Prostate gland (tissue), 2 donors: ENCODE data around the gene GCH1. TPM values are rescaled to one million over a fixed set of nuclear protein-coding genes. Genes with fewer than 3 reads are reported as not detected.

Experiments
- DNase-seq: peaks from one replicate; pipeline ENCODE4 v3.0.0-alpha.2; 2019; ENCODE audit warnings: low spot score
- H3K27ac ChIP-seq, 2 donors: fragments of 200-600 bp; sonication (generic); 2 replicates each; pipeline ENCODE4 v1.5.1; 2017 to 2019
- H3K27me3 ChIP-seq: fragments of 200-600 bp; sonication (generic); replicated peaks from 2 replicates; pipeline ENCODE4 v1.5.1; 2019; ENCODE audit not compliant: insufficient read depth
- H3K36me3 ChIP-seq, 2 donors: fragments of 200-600 bp; sonication (generic); 1 replicate in 1 of 2; 2 replicates in 1 of 2; pipeline versions ENCODE4 v1.5.1 to v1.8.1; 2017 to 2019
- H3K4me1 ChIP-seq: fragments of 200-600 bp; sonication (generic); replicated peaks from 2 replicates; pipeline ENCODE4 v1.5.1; 2019
- H3K4me3 ChIP-seq, 2 donors: fragments of 200-600 bp; sonication (generic); 2 replicates each; pipeline ENCODE4 v1.5.1; 2017 to 2019
- H3K9me3 ChIP-seq: fragments of 200-600 bp; sonication (generic); 2 replicates; pipeline ENCODE4 v1.5.1; 2017
- POLR2A ChIP-seq: fragments of 450-650 bp; IDR thresholded peaks from one replicate; pipeline ENCODE4 v1.6.1; 2016; ENCODE audit warnings: antibody characterized with exemption, mild to moderate bottlenecking
- POLR2AphosphoS5 ChIP-seq: sonication (generic); formaldehyde crosslinking; IDR thresholded peaks from one replicate; pipeline ENCODE4 v1.6.1; 2017; ENCODE audit warnings: antibody characterized with exemption
- WGBS: methylation state at CpG from one replicate; pipeline ENCODE4 v1.1.5; 2018; 5-methylcytosine and 5-hydroxymethylcytosine counted together
- intact Hi-C: fragments of 100-400 bp; cut with DNase I; formaldehyde crosslinking; loops from one replicate; pipeline ENCODE4 v1.14.2; 2022
- total RNA-seq, 2 donors: library from RNA; depleted of rRNA; stranded (reverse); fragments of >200 nt; gene quantifications; one replicate each; pipeline ENCODE4 v1.1.0, GENCODE V29; 2016
- TF ChIP-seq, protein P1 (sequence below), 4 experiments: fragments of 200-600 bp in 2 of 4; fragments of 450-650 bp in 2 of 4; sonication (generic) in 2 of 4; IDR thresholded peaks; 1 replicate in 3 of 4; 2 replicates in 1 of 4; pipeline ENCODE4 v1.5.1; 2016 to 2019; ENCODE audit warnings: antibody characterized with exemption in 4 of 4, mild to moderate bottlenecking in 2 of 4, moderate library complexity in 2 of 4

GCH1 gene
- total RNA-seq, 2 donors from 2014 or later: 4.9 to 19.4 TPM

DNA sequence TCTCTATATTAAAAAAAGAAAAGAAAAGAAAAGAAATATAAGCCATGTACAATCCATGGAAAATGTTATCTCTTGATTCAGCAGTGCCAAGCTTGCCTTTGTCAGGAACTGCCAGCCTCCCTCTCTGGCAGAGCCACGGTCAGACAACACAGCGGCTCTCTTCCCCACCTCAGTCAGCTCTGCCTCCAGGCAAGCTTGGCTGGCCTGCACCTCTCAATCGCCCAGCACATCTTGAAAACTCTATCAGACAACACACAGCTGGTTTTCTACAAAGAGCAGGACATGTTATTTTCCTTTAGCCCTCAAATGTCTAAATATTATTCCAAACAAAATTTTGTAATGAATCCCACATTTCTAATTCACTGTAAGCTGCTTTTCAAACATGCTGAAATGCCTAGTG lies 20.0 kb upstream of the GCH1 start:
- DNase-seq: no peak
- H3K27ac ChIP-seq: no peak overlapping the region

DNA sequence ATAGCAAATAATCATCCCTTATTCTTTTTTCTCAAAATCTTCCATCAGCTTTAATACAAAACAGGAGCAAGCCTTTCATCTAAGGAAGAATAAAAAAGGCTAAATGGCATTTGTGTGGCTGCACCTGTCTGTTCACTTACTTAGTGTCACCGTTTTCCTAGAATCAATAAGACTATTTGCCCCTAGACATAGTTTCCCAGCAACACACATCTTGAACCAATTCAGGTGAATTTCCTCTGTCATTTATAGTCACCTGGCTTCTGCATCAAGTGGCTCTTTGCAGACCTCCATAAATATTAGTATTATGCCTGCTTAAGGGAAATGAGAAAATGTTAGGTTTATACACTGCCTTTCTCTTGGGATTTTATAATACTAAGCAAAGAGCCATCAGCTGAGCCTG lies 17.4 kb upstream of the GCH1 start:
- DNase-seq: no peak
- Histone ChIP-seq H3K4me3 (no peak overlapping the region), H3K27ac (no peak overlapping the region), H3K36me3 (no peaks in the 10 kb centered on the region), H3K27me3 (no peaks in the 10 kb centered on the region), H3K9me3 (no peaks in the 10 kb centered on the region), H3K4me1 (no peaks in the 10 kb centered on the region)
- intact Hi-C loops: no loop called here
- WGBS: 50% methylated on average over 1 of the region's 1 CpG
- TF ChIP-seq POLR2AphosphoS5 (no peak), POLR2A (no peak)
- TF ChIP-seq, protein P1, sequence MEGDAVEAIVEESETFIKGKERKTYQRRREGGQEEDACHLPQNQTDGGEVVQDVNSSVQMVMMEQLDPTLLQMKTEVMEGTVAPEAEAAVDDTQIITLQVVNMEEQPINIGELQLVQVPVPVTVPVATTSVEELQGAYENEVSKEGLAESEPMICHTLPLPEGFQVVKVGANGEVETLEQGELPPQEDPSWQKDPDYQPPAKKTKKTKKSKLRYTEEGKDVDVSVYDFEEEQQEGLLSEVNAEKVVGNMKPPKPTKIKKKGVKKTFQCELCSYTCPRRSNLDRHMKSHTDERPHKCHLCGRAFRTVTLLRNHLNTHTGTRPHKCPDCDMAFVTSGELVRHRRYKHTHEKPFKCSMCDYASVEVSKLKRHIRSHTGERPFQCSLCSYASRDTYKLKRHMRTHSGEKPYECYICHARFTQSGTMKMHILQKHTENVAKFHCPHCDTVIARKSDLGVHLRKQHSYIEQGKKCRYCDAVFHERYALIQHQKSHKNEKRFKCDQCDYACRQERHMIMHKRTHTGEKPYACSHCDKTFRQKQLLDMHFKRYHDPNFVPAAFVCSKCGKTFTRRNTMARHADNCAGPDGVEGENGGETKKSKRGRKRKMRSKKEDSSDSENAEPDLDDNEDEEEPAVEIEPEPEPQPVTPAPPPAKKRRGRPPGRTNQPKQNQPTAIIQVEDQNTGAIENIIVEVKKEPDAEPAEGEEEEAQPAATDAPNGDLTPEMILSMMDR (IDR thresholded peaks at IDR 0.05): no peak

More for the DNA sequence above, 20.0 kb upstream of the GCH1 start:
- 29% methylated on average over 3 of the region's 3 CpGs for WGBS
- TF ChIP-seq, protein P1 (IDR thresholded peaks at IDR 0.05): no peak
- TF ChIP-seq POLR2A: no peak
- TF ChIP-seq POLR2AphosphoS5: no peak
- Histone ChIP-seq H3K4me3 (no peak overlapping the region), H3K36me3 (no peaks in the 10 kb centered on the region), H3K27me3 (no peaks in the 10 kb centered on the region), H3K9me3 (no peaks in the 10 kb centered on the region), H3K4me1 (no peaks in the 10 kb centered on the region)
- intact Hi-C loops: no loop called here

DNA sequence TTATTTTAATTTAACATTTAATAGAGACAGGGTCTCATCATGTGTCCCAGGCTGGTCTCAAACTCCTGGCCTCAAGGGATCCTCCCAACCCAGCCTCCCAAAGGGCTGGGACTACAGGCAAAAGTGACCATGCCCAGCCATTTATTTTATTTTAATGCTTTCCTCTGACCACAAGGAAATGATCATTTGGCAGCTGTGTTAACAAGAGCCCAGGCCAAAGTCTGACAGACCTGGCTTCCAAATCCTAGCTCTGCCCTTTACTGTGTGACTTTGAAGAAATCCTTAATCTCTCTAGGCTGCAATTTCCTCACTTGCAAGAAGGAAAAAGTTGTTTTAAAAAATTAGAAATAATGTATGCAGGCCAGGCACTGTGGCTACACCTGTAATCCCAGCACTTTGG lies 16.7 kb upstream of the GCH1 start:
- H3K27me3 ChIP-seq: no peaks in the 10 kb centered on the region
- no peak overlapping the region for H3K27ac ChIP-seq
- no peak for DNase-seq
- H3K36me3 ChIP-seq: no peaks in the 10 kb centered on the region
- TF ChIP-seq, protein P1 (IDR thresholded peaks at IDR 0.05): no peak
- TF ChIP-seq POLR2A: no peak
- no peak for TF ChIP-seq POLR2AphosphoS5
- no peak overlapping the region for H3K4me3 ChIP-seq
- H3K4me1 ChIP-seq: no peaks in the 10 kb centered on the region
- intact Hi-C loops: no loop called here
- H3K9me3 ChIP-seq: no peaks in the 10 kb centered on the region

DNA sequence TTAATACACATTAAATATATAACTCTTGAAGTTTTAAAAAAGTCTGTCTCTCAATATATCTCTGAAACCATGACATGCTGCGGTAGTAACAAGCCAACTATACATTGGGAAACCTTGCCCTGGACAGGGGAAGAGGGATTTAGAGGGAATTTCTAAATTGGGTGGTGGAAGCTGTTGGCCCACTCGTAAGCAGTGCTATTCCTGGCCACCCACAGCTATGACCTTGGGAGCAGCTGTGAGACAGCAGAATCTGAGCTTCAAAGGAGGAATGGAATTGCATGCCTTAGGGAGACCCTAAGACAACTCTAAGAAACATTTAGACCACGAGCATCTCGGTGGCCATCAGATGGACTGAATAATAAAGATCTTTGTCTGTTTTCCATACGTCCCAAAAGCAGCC lies 15.8 kb upstream of the GCH1 start:
- TF ChIP-seq POLR2A (no peak), POLR2AphosphoS5 (no peak)
- TF ChIP-seq, protein P1 (IDR thresholded peaks at IDR 0.05): no peak
- H3K36me3 ChIP-seq: no peaks in the 10 kb centered on the region
- no peaks in the 10 kb centered on the region for H3K4me1 ChIP-seq
- intact Hi-C loops: no loop called here
- WGBS: 71% methylated on average over 5 of the region's 5 CpGs
- H3K4me3 ChIP-seq: no peak overlapping the region
- H3K27ac ChIP-seq: no peak overlapping the region
- DNase-seq: no peak
- no peaks in the 10 kb centered on the region for H3K9me3 ChIP-seq
- H3K27me3 ChIP-seq: no peaks in the 10 kb centered on the region

DNA sequence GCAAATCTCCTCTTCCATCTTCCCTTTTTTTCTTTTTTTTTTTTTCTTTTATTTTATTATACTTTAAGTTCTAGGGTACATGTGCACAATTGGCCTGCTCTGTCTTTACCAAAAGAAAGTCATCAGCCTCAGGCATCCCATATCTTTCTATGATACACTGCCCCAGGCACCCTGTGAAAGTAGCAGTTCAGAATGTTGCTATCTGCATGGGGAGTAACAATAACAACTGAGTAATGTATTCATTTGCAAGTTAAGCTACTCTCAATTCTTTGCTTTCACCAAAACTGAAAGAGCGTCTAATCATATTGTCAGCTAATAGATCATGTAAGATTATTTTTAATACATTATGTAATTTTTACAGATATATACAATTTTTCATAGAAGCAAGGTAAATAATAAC lies 13.5 kb upstream of the GCH1 start:
- Histone ChIP-seq H3K27me3 (no peaks in the 10 kb centered on the region), H3K9me3 (no peaks in the 10 kb centered on the region), H3K27ac (no peak overlapping the region), H3K36me3 (no peaks in the 10 kb centered on the region), H3K4me3 (no peak overlapping the region), H3K4me1 (no peaks in the 10 kb centered on the region)
- no peak for DNase-seq
- TF ChIP-seq POLR2AphosphoS5: no peak
- no peak for TF ChIP-seq POLR2A
- TF ChIP-seq, protein P1 (IDR thresholded peaks at IDR 0.05): no peak
- intact Hi-C loops: no loop called here
- WGBS: 97% methylated on average over 1 of the region's 1 CpG
